ENCODE data around the gene SAMD4A. TPM values are rescaled to one million over a fixed set of nuclear protein-coding genes. Genes with fewer than 3 reads are reported as not detected.

SAMD4A gene
- total RNA-seq, 1 donor from 2014 or later, result 30.6 TPM

GRCh38 chr14:54828037-54828436, 261.1 kb downstream of the SAMD4A start:
- no peak for DNase-seq
- intact Hi-C loops (cut with DNase I), result no loop called here

GRCh38 chr14:54829486-54830224, 262.7 kb downstream of the SAMD4A start:
- H3K27ac ChIP-seq, result no peak overlapping the region
- H3K4me1 ChIP-seq, result no peaks in the 10 kb centered on the region
- no peak overlapping the region for H3K4me3 ChIP-seq
- no peak for TF ChIP-seq CTCF (IDR thresholded peaks at IDR 0.05)
- ATAC-seq, result no peak
- H3K36me3 ChIP-seq, result no peaks in the 10 kb centered on the region
- H3K9me3 ChIP-seq, result peaks cover 7% of the 10 kb centered on the region
- no peak for DNase-seq
- intact Hi-C loops (cut with DNase I), result no loop called here
- H3K27me3 ChIP-seq (ENCODE audit: low read depth), result no peaks in the 10 kb centered on the region

More at GRCh38 chr14:54828037-54828436, 261.1 kb downstream of the SAMD4A start:
- Histone ChIP-seq H3K36me3 (no peaks in the 10 kb centered on the region), H3K9me3 (peaks cover 16% of the 10 kb centered on the region), H3K27ac (no peak overlapping the region), H3K4me1 (no peaks in the 10 kb centered on the region), H3K27me3 (ENCODE audit: low read depth) (no peaks in the 10 kb centered on the region), H3K4me3 (no peak overlapping the region)
- TF ChIP-seq CTCF (IDR thresholded peaks at IDR 0.05), result no peak
- ATAC-seq, result no peak

- Histone ChIP-seq H3K4me3 (no peak overlapping the region), H3K27ac (no peak overlapping the region), H3K27me3 (ENCODE audit: low read depth) (no peaks in the 10 kb centered on the region), H3K36me3 (no peaks in the 10 kb centered on the region), H3K9me3 (no peaks in the 10 kb centered on the region), H3K4me1 (no peaks in the 10 kb centered on the region)
- ATAC-seq (no peak), DNase-seq (no peak)
- intact Hi-C loops (cut with DNase I), result no loop called here
- no peak for TF ChIP-seq CTCF (IDR thresholded peaks at IDR 0.05)
Measured at GRCh38 chr14:54830650-54831049, 263.7 kb downstream of the SAMD4A start.

- intact Hi-C loops (cut with DNase I), result no loop called here
- DNase-seq, result no peak
- no peak overlapping the region for H3K27ac ChIP-seq
- H3K4me1 ChIP-seq, result no peaks in the 10 kb centered on the region
- H3K4me3 ChIP-seq, result no peak overlapping the region
- no peak for ATAC-seq
- H3K27me3 ChIP-seq (ENCODE audit: low read depth), result no peaks in the 10 kb centered on the region
- TF ChIP-seq CTCF (IDR thresholded peaks at IDR 0.05), result no peak
- no peaks in the 10 kb centered on the region for H3K9me3 ChIP-seq
- H3K36me3 ChIP-seq, result no peaks in the 10 kb centered on the region
Measured at GRCh38 chr14:54834081-54834480, 267.2 kb downstream of the SAMD4A start.

- intact Hi-C loops (cut with DNase I), result no loop called here
- Histone ChIP-seq H3K27ac (no peak overlapping the region), H3K4me1 (peaks cover under 1% of the 10 kb centered on the region)
Measured at GRCh38 chr14:54834727-54835126, 267.8 kb downstream of the SAMD4A start.

More at GRCh38 chr14:54834727-54835126, 267.8 kb downstream of the SAMD4A start:
- DNase-seq (no peak), ATAC-seq (no peak)
- TF ChIP-seq CTCF (IDR thresholded peaks at IDR 0.05), result no peak
- Histone ChIP-seq H3K27me3 (ENCODE audit: low read depth) (no peaks in the 10 kb centered on the region), H3K36me3 (no peaks in the 10 kb centered on the region), H3K4me3 (no peak overlapping the region), H3K9me3 (no peaks in the 10 kb centered on the region)

Data from lower lobe of right lung (tissue), 2 donors.